OCI-LY1 (cell line): ENCODE results near the gene JAKMIP3.

Source experiments
- CTCF ChIP-seq: fragments of 200-600 bp; sonication (generic), shearing (Covaris generic); IDR thresholded peaks from 2 replicates; pipeline ENCODE4 v1.5.1; 2017; ENCODE audit warnings: mild to moderate bottlenecking, antibody characterized with exemption, low read length, moderate library complexity, mixed read lengths
- EZH2 ChIP-seq: fragments of 200-600 bp; sonication (generic), shearing (Covaris generic); IDR thresholded peaks from 2 replicates; pipeline ENCODE4 v1.8.0; 2017; ENCODE audit warnings: borderline replicate concordance, mixed run types, mild to moderate bottlenecking, antibody characterized with exemption, low read length, moderate library complexity, mixed read lengths

DNA sequence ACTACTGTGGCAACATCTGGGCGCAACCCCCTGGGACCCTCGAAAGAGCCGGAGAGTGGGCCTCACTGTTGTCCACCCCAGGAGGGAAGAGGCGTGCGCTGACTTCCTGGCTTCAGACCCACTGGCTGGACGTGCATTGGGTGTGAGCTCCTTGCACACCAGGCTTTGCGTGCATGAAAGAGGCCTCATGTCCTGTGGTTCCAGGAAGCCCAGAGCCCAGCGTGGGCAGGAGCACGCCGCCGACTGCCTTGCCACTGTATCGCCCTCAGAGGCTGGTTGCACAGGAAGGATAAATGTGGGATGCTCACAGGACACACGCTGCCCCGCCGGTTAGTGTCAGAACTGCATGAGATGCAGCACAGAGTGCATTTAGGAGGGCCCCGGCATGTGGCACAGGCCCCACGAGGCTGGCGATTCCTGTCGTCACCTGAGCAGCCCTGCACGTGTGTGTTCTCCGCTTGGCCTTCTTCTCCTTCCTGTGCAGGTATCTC, 8.5 kb upstream of the JAKMIP3 start:
- TF ChIP-seq CTCF, result no peak
- no peak for TF ChIP-seq EZH2
